HEK293T (cell line): Measurements from ENCODE around the gene KCNQ5.

Source experiments
- CTCF ChIA-PET: fragments of 350-600 bp; formaldehyde crosslinking; extraction: SDS; loops from one replicate; lab custom pipeline; 2021; ENCODE audit warnings: antibody characterized with exemption, inconsistent platforms; lab: Yijun Ruan, JAX
- POLR2A ChIA-PET: fragments of 350-600 bp; formaldehyde crosslinking; extraction: SDS; loops from one replicate; lab custom pipeline; 2020; ENCODE audit warnings: antibody characterized with exemption, inconsistent platforms; lab: Yijun Ruan, JAX
- DNase-seq: peaks from one replicate; pipeline ENCODE4 v3.0.0; 2012; ENCODE audit warnings: mixed read lengths; ENCODE audit errors: extremely low spot score
- ARNT ChIP-seq: fragments of 450-650 bp; IDR thresholded peaks from 2 replicates; pipeline ENCODE4 v1.6.1; 2017; ENCODE audit warnings: mild to moderate bottlenecking
- BHLHE40 ChIP-seq: fragments of 450-650 bp; IDR thresholded peaks from 2 replicates; pipeline ENCODE4 v1.6.1; 2016; ENCODE audit warnings: mild to moderate bottlenecking, moderate library complexity, borderline replicate concordance
- CTBP1 ChIP-seq: fragments of 450-650 bp; IDR thresholded peaks from 2 replicates; pipeline ENCODE4 v1.6.1; 2016; ENCODE audit warnings: borderline replicate concordance
- ELF4 ChIP-seq: fragments of 450-650 bp; IDR thresholded peaks from 2 replicates; pipeline ENCODE4 v1.6.1; 2017; ENCODE audit warnings: antibody characterized with exemption
- FOXA1 ChIP-seq: fragments of 450-650 bp; IDR thresholded peaks from 2 replicates; pipeline ENCODE4 v1.6.1; 2016; ENCODE audit warnings: mild to moderate bottlenecking
- FOXK2 ChIP-seq: fragments of 450-650 bp; IDR thresholded peaks from 2 replicates; pipeline ENCODE4 v1.6.1; 2016; ENCODE audit warnings: mild to moderate bottlenecking
- FOXM1 ChIP-seq: fragments of 450-650 bp; IDR thresholded peaks from 2 replicates; pipeline ENCODE4 v1.6.1; 2017; ENCODE audit warnings: mild to moderate bottlenecking, borderline replicate concordance
- HDGF ChIP-seq: fragments of 450-650 bp; IDR thresholded peaks from 2 replicates; pipeline ENCODE4 v1.6.1; 2017; ENCODE audit warnings: antibody characterized with exemption, borderline replicate concordance
- L3MBTL2 ChIP-seq: fragments of 450-650 bp; conservative IDR thresholded peaks from 2 replicates; pipeline ENCODE4 v1.6.1; 2016; ENCODE audit warnings: mild to moderate bottlenecking
- LEF1 ChIP-seq: fragments of 450-650 bp; IDR thresholded peaks from 2 replicates; pipeline ENCODE4 v1.6.1; 2017; ENCODE audit warnings: mild to moderate bottlenecking, borderline replicate concordance
- NFRKB ChIP-seq: fragments of 450-650 bp; IDR thresholded peaks from 2 replicates; pipeline ENCODE4 v1.6.1; 2016; ENCODE audit warnings: mild to moderate bottlenecking, moderate library complexity
- PKNOX1 ChIP-seq: fragments of 450-650 bp; IDR thresholded peaks from 2 replicates; pipeline ENCODE4 v1.6.1; 2016
- SP1 ChIP-seq: fragments of 450-650 bp; IDR thresholded peaks from 2 replicates; pipeline ENCODE4 v1.6.1; 2017
- SUZ12 ChIP-seq: fragments of 450-650 bp; IDR thresholded peaks from 2 replicates; pipeline ENCODE4 v1.6.1; 2016; ENCODE audit warnings: mild to moderate bottlenecking
- TARDBP ChIP-seq: fragments of 450-650 bp; IDR thresholded peaks from 2 replicates; pipeline ENCODE4 v1.6.1; 2016
- ZNF384 ChIP-seq: fragments of 450-650 bp; IDR thresholded peaks from 2 replicates; pipeline ENCODE4 v1.6.1; 2016

The KCNQ5 gene

GRCh38 chr6:72689107-72689954 lies 67.5 kb downstream of the KCNQ5 start:
- POLR2A ChIA-PET = no interaction called here
- no peak for TF ChIP-seq L3MBTL2
- no peak for TF ChIP-seq HDGF
- TF ChIP-seq BHLHE40 = no peak
- TF ChIP-seq FOXM1 = no peak
- no peak for TF ChIP-seq SP1
- TF ChIP-seq FOXK2 = no peak
- TF ChIP-seq FOXA1 = no peak
- TF ChIP-seq ZNF384 = no peak
- no peak for TF ChIP-seq PKNOX1
- no peak for TF ChIP-seq LEF1
- TF ChIP-seq ELF4 = no peak
- no peak for TF ChIP-seq TARDBP
- DNase-seq = no peak
- CTCF ChIA-PET = interaction anchor here (0.6 kb wide), 1 partner anchor 10 kb away, joined by 3 read pairs; no protein-coding TSS in a partner anchor

- ChIA-PET POLR2A (no interaction called here), CTCF (no interaction called here)
- DNase-seq = no peak
- no peak for TF ChIP-seq SUZ12
- no peak for TF ChIP-seq SP1
- no peak for TF ChIP-seq PKNOX1
- no peak for TF ChIP-seq BHLHE40
- TF ChIP-seq TARDBP = no peak
- no peak for TF ChIP-seq FOXM1
- no peak for TF ChIP-seq NFRKB
- TF ChIP-seq L3MBTL2 = no peak
- TF ChIP-seq ZNF384 = no peak
These were observed 69.4 kb downstream of the KCNQ5 start for GRCh38 chr6:72691249-72691648.

- TF ChIP-seq ARNT = no peak
- no peak for TF ChIP-seq NFRKB
- no peak for TF ChIP-seq FOXA1
- TF ChIP-seq PKNOX1 = no peak
- no peak for TF ChIP-seq TARDBP
- TF ChIP-seq CTBP1 = no peak
- no peak for TF ChIP-seq FOXM1
- no peak for TF ChIP-seq SP1
- TF ChIP-seq ELF4 = no peak
- no peak for TF ChIP-seq FOXK2
- CTCF ChIA-PET = no interaction called here
- POLR2A ChIA-PET = no interaction called here
- no peak for DNase-seq
These were observed 74.2 kb downstream of the KCNQ5 start for GRCh38 chr6:72696055-72696454.

- TF ChIP-seq SP1 = no peak
- no peak for TF ChIP-seq SUZ12
- TF ChIP-seq ZNF384 = no peak
- no peak for TF ChIP-seq HDGF
- no peak for TF ChIP-seq TARDBP
- no peak for TF ChIP-seq LEF1
- no peak for TF ChIP-seq CTBP1
- no peak for TF ChIP-seq BHLHE40
- ChIA-PET POLR2A (no interaction called here), CTCF (no interaction called here)
- no peak for DNase-seq
These were observed 77.3 kb downstream of the KCNQ5 start for GRCh38 chr6:72699159-72699558.

GRCh38 chr6:72702421-72702820 lies 80.6 kb downstream of the KCNQ5 start:
- CTCF ChIA-PET = interaction anchor here (0.7 kb wide), 1 partner anchor 154 kb away, joined by 3 read pairs; no protein-coding TSS in a partner anchor
- DNase-seq = no peak
- TF ChIP-seq PKNOX1 = no peak
- TF ChIP-seq BHLHE40 = no peak
- no peak for TF ChIP-seq HDGF
- TF ChIP-seq ARNT = no peak
- TF ChIP-seq SUZ12 = no peak
- TF ChIP-seq NFRKB = no peak
- TF ChIP-seq TARDBP = no peak
- TF ChIP-seq FOXM1 = no peak
- POLR2A ChIA-PET = no interaction called here

GRCh38 chr6:72703093-72703492 lies 81.2 kb downstream of the KCNQ5 start:
- ChIA-PET POLR2A (no interaction called here), CTCF (no interaction called here)
- TF ChIP-seq NFRKB = no peak
- TF ChIP-seq SP1 = no peak
- TF ChIP-seq L3MBTL2 = no peak
- no peak for TF ChIP-seq ELF4
- TF ChIP-seq SUZ12 = no peak
- TF ChIP-seq HDGF = no peak
- TF ChIP-seq PKNOX1 = no peak
- TF ChIP-seq ARNT = no peak
- no peak for TF ChIP-seq BHLHE40
- no peak for TF ChIP-seq FOXM1
- no peak for TF ChIP-seq FOXK2
- DNase-seq = no peak
